H1 (cell line): ENCODE data around the gene SEC61A1.

ENCODE experiments used
- CEBPB ChIP-seq: IDR thresholded peaks from 2 replicates; pipeline ENCODE4 v1.6.1; 2012; ENCODE audit warnings: low read depth, low read length
- CHD2 ChIP-seq: IDR thresholded peaks from 2 replicates; pipeline ENCODE4 v1.6.1; 2012; ENCODE audit warnings: low read length, improper control_type of control experiment
- EP300 ChIP-seq, 2 experiments: IDR thresholded peaks; 1 replicate in 1 of 2; 2 replicates in 1 of 2; pipeline ENCODE4 v1.6.1; 2011 to 2012; ENCODE audit warnings: low read depth in 2 of 2, low read length in 2 of 2, mild to moderate bottlenecking in 2 of 2, borderline replicate concordance in 1 of 2, inconsistent platforms in 1 of 2, moderate library complexity in 1 of 2
- EZH2 ChIP-seq: fragments of 200-600 bp; sonication (generic); IDR thresholded peaks from 2 replicates; pipeline ENCODE4 v1.7.1; 2012; ENCODE audit warnings: low read depth, mild to moderate bottlenecking, moderate library complexity, low read length, inconsistent platforms; ENCODE audit not compliant: severe bottlenecking
- GTF2F1 ChIP-seq: IDR thresholded peaks from 2 replicates; pipeline ENCODE4 v1.6.1; 2012; ENCODE audit warnings: low read depth, low read length, improper control_type of control experiment, borderline replicate concordance
- HDAC2 ChIP-seq, 2 experiments: fragments of 300-600 bp in 1 of 2; sonication (generic) in 1 of 2; IDR thresholded peaks; 2 replicates each; pipeline ENCODE4 v1.6.1; 2011 to 2012; ENCODE audit warnings: low read depth in 2 of 2, low read length in 2 of 2, mild to moderate bottlenecking in 2 of 2, moderate library complexity in 2 of 2, borderline replicate concordance in 1 of 2, inconsistent platforms in 1 of 2
- POLR2A ChIP-seq, 2 experiments: IDR thresholded peaks; 1 replicate in 1 of 2; 2 replicates in 1 of 2; pipeline ENCODE4 v1.6.1; 2011; ENCODE audit warnings: low read depth in 2 of 2, low read length in 2 of 2, mild to moderate bottlenecking in 2 of 2; ENCODE audit errors: control extremely low read depth in 1 of 2
- RNF2 ChIP-seq: fragments of 200-900, 300-1000 bp; sonication (generic); IDR thresholded peaks from 2 replicates; pipeline ENCODE4 v1.7.1; 2016; ENCODE audit warnings: borderline replicate concordance, low read depth, mild to moderate bottlenecking, antibody characterized with exemption, low read length; ENCODE audit not compliant: poor library complexity, severe bottlenecking; ENCODE audit errors: missing control alignments
- RXRA ChIP-seq: IDR thresholded peaks from 2 replicates; pipeline ENCODE4 v1.6.1; 2011; ENCODE audit warnings: low read depth, mild to moderate bottlenecking, low read length, moderate library complexity; ENCODE audit not compliant: insufficient read depth
- SP1 ChIP-seq: IDR thresholded peaks from 2 replicates; pipeline ENCODE4 v1.6.1; 2011; ENCODE audit warnings: low read depth, low read length
- SRF ChIP-seq: IDR thresholded peaks from 2 replicates; pipeline ENCODE4 v1.6.1; 2011; ENCODE audit warnings: mild to moderate bottlenecking, low read depth, low read length, moderate library complexity
- TAF1 ChIP-seq: IDR thresholded peaks from 2 replicates; pipeline ENCODE4 v1.6.1; 2011; ENCODE audit warnings: mild to moderate bottlenecking, low read depth, low read length
- TF ChIP-seq, protein P1 (sequence below), 3 experiments: IDR thresholded peaks; 1 replicate in 2 of 3; 2 replicates in 1 of 3; pipeline versions ENCODE4 v1.5.1 to v1.6.1; 2011; ENCODE audit warnings: low read length in 3 of 3, mild to moderate bottlenecking in 3 of 3, inconsistent platforms in 2 of 3, low read depth in 1 of 3, moderate library complexity in 1 of 3; ENCODE audit not compliant: insufficient read depth in 1 of 3; ENCODE audit errors: control extremely low read depth in 1 of 3
- TF ChIP-seq, protein P2 (sequence below): fragments of 300-600 bp; sonication (generic); IDR thresholded peaks from 2 replicates; pipeline ENCODE4 v1.7.1; 2012; ENCODE audit warnings: low read length, moderate library complexity, mild to moderate bottlenecking, inconsistent platforms; ENCODE audit not compliant: insufficient replicate concordance

- TF ChIP-seq, protein P1, sequence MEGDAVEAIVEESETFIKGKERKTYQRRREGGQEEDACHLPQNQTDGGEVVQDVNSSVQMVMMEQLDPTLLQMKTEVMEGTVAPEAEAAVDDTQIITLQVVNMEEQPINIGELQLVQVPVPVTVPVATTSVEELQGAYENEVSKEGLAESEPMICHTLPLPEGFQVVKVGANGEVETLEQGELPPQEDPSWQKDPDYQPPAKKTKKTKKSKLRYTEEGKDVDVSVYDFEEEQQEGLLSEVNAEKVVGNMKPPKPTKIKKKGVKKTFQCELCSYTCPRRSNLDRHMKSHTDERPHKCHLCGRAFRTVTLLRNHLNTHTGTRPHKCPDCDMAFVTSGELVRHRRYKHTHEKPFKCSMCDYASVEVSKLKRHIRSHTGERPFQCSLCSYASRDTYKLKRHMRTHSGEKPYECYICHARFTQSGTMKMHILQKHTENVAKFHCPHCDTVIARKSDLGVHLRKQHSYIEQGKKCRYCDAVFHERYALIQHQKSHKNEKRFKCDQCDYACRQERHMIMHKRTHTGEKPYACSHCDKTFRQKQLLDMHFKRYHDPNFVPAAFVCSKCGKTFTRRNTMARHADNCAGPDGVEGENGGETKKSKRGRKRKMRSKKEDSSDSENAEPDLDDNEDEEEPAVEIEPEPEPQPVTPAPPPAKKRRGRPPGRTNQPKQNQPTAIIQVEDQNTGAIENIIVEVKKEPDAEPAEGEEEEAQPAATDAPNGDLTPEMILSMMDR (IDR thresholded peaks at IDR 0.05; ENCODE audit: control extremely low read depth in 1 of 3, insufficient read depth in 1 of 3, low read depth in 1 of 3, low read length in 3 of 3), result no peak
- TF ChIP-seq GTF2F1 (no peak), TAF1 (no peak), HDAC2 (IDR thresholded peaks at IDR 0.05; ENCODE audit: borderline replicate concordance in 1 of 2, low read depth in 2 of 2, low read length in 2 of 2) (no peak), SP1 (no peak), POLR2A (IDR thresholded peaks at IDR 0.05; ENCODE audit: control extremely low read depth in 1 of 2, low read depth in 2 of 2, low read length in 2 of 2) (no peak), EZH2 (no peak), RXRA (no peak), SRF (no peak), CEBPB (no peak), RNF2 (no peak), CHD2 (no peak), EP300 (IDR thresholded peaks at IDR 0.05; ENCODE audit: borderline replicate concordance in 1 of 2, low read depth in 2 of 2, low read length in 2 of 2) (no peak)
- TF ChIP-seq, protein P2, sequence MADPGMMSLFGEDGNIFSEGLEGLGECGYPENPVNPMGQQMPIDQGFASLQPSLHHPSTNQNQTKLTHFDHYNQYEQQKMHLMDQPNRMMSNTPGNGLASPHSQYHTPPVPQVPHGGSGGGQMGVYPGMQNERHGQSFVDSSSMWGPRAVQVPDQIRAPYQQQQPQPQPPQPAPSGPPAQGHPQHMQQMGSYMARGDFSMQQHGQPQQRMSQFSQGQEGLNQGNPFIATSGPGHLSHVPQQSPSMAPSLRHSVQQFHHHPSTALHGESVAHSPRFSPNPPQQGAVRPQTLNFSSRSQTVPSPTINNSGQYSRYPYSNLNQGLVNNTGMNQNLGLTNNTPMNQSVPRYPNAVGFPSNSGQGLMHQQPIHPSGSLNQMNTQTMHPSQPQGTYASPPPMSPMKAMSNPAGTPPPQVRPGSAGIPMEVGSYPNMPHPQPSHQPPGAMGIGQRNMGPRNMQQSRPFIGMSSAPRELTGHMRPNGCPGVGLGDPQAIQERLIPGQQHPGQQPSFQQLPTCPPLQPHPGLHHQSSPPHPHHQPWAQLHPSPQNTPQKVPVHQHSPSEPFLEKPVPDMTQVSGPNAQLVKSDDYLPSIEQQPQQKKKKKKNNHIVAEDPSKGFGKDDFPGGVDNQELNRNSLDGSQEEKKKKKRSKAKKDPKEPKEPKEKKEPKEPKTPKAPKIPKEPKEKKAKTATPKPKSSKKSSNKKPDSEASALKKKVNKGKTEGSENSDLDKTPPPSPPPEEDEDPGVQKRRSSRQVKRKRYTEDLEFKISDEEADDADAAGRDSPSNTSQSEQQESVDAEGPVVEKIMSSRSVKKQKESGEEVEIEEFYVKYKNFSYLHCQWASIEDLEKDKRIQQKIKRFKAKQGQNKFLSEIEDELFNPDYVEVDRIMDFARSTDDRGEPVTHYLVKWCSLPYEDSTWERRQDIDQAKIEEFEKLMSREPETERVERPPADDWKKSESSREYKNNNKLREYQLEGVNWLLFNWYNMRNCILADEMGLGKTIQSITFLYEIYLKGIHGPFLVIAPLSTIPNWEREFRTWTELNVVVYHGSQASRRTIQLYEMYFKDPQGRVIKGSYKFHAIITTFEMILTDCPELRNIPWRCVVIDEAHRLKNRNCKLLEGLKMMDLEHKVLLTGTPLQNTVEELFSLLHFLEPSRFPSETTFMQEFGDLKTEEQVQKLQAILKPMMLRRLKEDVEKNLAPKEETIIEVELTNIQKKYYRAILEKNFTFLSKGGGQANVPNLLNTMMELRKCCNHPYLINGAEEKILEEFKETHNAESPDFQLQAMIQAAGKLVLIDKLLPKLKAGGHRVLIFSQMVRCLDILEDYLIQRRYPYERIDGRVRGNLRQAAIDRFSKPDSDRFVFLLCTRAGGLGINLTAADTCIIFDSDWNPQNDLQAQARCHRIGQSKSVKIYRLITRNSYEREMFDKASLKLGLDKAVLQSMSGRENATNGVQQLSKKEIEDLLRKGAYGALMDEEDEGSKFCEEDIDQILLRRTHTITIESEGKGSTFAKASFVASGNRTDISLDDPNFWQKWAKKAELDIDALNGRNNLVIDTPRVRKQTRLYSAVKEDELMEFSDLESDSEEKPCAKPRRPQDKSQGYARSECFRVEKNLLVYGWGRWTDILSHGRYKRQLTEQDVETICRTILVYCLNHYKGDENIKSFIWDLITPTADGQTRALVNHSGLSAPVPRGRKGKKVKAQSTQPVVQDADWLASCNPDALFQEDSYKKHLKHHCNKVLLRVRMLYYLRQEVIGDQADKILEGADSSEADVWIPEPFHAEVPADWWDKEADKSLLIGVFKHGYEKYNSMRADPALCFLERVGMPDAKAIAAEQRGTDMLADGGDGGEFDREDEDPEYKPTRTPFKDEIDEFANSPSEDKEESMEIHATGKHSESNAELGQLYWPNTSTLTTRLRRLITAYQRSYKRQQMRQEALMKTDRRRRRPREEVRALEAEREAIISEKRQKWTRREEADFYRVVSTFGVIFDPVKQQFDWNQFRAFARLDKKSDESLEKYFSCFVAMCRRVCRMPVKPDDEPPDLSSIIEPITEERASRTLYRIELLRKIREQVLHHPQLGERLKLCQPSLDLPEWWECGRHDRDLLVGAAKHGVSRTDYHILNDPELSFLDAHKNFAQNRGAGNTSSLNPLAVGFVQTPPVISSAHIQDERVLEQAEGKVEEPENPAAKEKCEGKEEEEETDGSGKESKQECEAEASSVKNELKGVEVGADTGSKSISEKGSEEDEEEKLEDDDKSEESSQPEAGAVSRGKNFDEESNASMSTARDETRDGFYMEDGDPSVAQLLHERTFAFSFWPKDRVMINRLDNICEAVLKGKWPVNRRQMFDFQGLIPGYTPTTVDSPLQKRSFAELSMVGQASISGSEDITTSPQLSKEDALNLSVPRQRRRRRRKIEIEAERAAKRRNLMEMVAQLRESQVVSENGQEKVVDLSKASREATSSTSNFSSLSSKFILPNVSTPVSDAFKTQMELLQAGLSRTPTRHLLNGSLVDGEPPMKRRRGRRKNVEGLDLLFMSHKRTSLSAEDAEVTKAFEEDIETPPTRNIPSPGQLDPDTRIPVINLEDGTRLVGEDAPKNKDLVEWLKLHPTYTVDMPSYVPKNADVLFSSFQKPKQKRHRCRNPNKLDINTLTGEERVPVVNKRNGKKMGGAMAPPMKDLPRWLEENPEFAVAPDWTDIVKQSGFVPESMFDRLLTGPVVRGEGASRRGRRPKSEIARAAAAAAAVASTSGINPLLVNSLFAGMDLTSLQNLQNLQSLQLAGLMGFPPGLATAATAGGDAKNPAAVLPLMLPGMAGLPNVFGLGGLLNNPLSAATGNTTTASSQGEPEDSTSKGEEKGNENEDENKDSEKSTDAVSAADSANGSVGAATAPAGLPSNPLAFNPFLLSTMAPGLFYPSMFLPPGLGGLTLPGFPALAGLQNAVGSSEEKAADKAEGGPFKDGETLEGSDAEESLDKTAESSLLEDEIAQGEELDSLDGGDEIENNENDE, result no peak
Measured at GRCh38 chr3:128107834-128108233, 55.6 kb downstream of the SEC61A1 start.
